Heart right ventricle (tissue), 16 donors: ENCODE data around the gene LRRN3. TPM values are rescaled to one million over a fixed set of nuclear protein-coding genes. Genes with fewer than 3 reads are reported as not detected.

Source experiments
- ATAC-seq, 8 donors: fragments of 200-7000 bp; cut with Tn5 transposase; one replicate each; pipeline ENCODE4 v1.9.1; 2020; ENCODE audit warnings: mild to moderate bottlenecking in 8 of 8, moderate library complexity in 8 of 8, moderate number of reproducible peaks in 1 of 8
- DNase-seq, 2 donors: peaks; one replicate each; pipeline ENCODE4 v3.0.0-alpha.2; 2020
- H3K27ac ChIP-seq, 10 donors: fragments of 200-600 bp; sonication (generic) in 2 of 10; one replicate each; pipeline versions ENCODE4 v1.5.0 to v1.8.0; 2020 to 2022; ENCODE audit warnings: mild to moderate bottlenecking in 3 of 10
- H3K27me3 ChIP-seq, 7 donors: fragments of 200-600 bp; one replicate each; pipeline ENCODE4 v1.8.0; 2021 to 2022; ENCODE audit warnings: mild to moderate bottlenecking in 2 of 7
- H3K36me3 ChIP-seq, 9 donors: fragments of 200-600 bp; sonication (generic) in 1 of 9; one replicate each; pipeline versions ENCODE4 v1.5.0 to v1.8.0; 2020 to 2022; ENCODE audit warnings: mild to moderate bottlenecking in 2 of 9
- H3K4me1 ChIP-seq, 9 donors: fragments of 200-600 bp; sonication (generic) in 1 of 9; one replicate each; pipeline versions ENCODE4 v1.5.0 to v1.8.0; 2020 to 2022; ENCODE audit warnings: mild to moderate bottlenecking in 4 of 9
- H3K4me3 ChIP-seq, 10 donors: fragments of 200-600 bp; sonication (generic) in 2 of 10; one replicate each; pipeline versions ENCODE4 v1.5.0 to v1.8.0; 2020 to 2022; ENCODE audit warnings: mild to moderate bottlenecking in 7 of 10, moderate library complexity in 2 of 10
- H3K9me3 ChIP-seq, 11 donors: fragments of 200-600 bp in 10 of 11; sonication (generic) in 2 of 11; one replicate each; pipeline versions ENCODE4 v1.5.0 to v1.8.0; 2013 to 2022; ENCODE audit warnings: mild to moderate bottlenecking in 2 of 11, control low read depth in 1 of 11, moderate library complexity in 1 of 11
- CTCF ChIP-seq, 9 donors: fragments of 200-600 bp; sonication (generic) in 2 of 9; IDR thresholded peaks; one replicate each; pipeline versions ENCODE4 v1.5.0 to v1.8.0; 2021 to 2022; ENCODE audit warnings: antibody characterized with exemption in 9 of 9, mild to moderate bottlenecking in 5 of 9, moderate library complexity in 1 of 9
- WGBS, 2 donors: extraction: QIAGEN DNeasy Blood & Tissue Kit; methylation state at CpG; one replicate each; pipeline ENCODE4 v1.1.7; 2013; ENCODE audit warnings: inconsistent platforms in 1 of 2; 5-methylcytosine and 5-hydroxymethylcytosine counted together
- intact Hi-C, 10 donors: fragments of 100-400 bp; cut with DNase I; formaldehyde crosslinking; loops; one replicate each; pipeline versions ENCODE4 v1.11.1 to v1.14.2; 2022
- polyA plus RNA-seq, 2 donors: library from polyadenylated mRNA; stranded (reverse); fragments of 200-250 nt; gene quantifications; one replicate each; pipeline ENCODE4 v1.2.3, GENCODE V29; 2013
- total RNA-seq, 10 donors: library from RNA; stranded (reverse); fragmentation: NEBNext Ultra II Directional in 3 of 10; extraction: Animal tissue kit (Norgen Biotek cat#: 25700) in 3 of 10; gene quantifications; one replicate each; pipeline versions ENCODE4 v1.2.1 to v1.2.4, GENCODE V29; 2021 to 2023
- donor health status: Arrhythmogenic right ventricular cardiomyopathy.
- donor health status: ischemic (EF 13 %, LVEDD 7.1; RV severe dilation, severe dysfunction).
- donor health status: healthy with polysubstance abuse.
- donor health status: DM: no; HTN: yes; CAD: no.
- donor health status: DM: no; HTN: no; CAD: no.
- donor health status: ischemic (EF 25% LVEDD 6.9; RV normal size, moderate dysfunction).
- donor health status: ischemic (EF 25% LVEDD 5.7; RV mildly dilated, moderate dysfunction).
- donor health status: healthy.
- donor health status: DM: yes; HTN: yes; CAD: no.
- donor health status: Ischemic cardiomyopathy.
- donor health status: ischemic (EF 35%, LVEDD 5.7; RV mildly dilated, moderate dysfunction).
- donor health status: nonischemic (EF 11% LVEDD 7.7; RV severe dilation, severe dysfunction).
- donor health status: DM: yes; HTN: yes; CAD: no.
- donor health status: PGD.
- donor health status: ischemic (EF 29% LVEDD 5.4; RV normal size, mild dysfunction).
- donor health status: nonischemic (EF 23%, LVEDD 6.1; RV moderate dilation, normal function).

The LRRN3 gene
- total and polyA plus RNA-seq, 12 donors = 0.30 to 16.4 (median 1.8) TPM

GRCh38 chr7:111092406-111093236 is 1.7 kb downstream of the LRRN3 start:
- intact Hi-C loops = loop anchor here (5.0 to 10.0 kb wide), 13 partner anchors 58 to 1248 kb away; partner anchors contain the start of gene IMMP2L (in 1 of the 10)
- ATAC-seq (no peak), DNase-seq (no peak)
- 40 to 44% methylated on average over 2 of the region's 2 CpGs for WGBS, 2 donors
- TF ChIP-seq CTCF (IDR thresholded peaks at IDR 0.05) = no peak
- Histone ChIP-seq H3K36me3 (no peaks in the 10 kb centered on the region), H3K27me3 (no peaks in the 10 kb centered on the region), H3K4me1 (peaks cover 0 to 31% (median 13%) of the 10 kb centered on the region in 9 donors), H3K27ac (peak overlapping the region in 1 of 10 donors; percentile 13), H3K4me3 (peak overlapping the region in 8 of 10 donors; percentile 44 to 59 (median 52)), H3K9me3 (no peaks in the 10 kb centered on the region)

GRCh38 chr7:111093496-111093895 is 2.6 kb downstream of the LRRN3 start:
- intact Hi-C loops = loop anchor here (5.0 to 10.0 kb wide), 13 partner anchors 59 to 1249 kb away; partner anchors contain the start of gene IMMP2L (in 1 of the 10)
- DNase-seq = no peak
- no peak overlapping the region for H3K27ac ChIP-seq

GRCh38 chr7:111094419-111094818 is 3.5 kb downstream of the LRRN3 start:
- peaks cover 0 to 33% (median 13%) of the 10 kb centered on the region in 9 donors for H3K4me1 ChIP-seq
- 38 to 42% methylated on average over 1 of the region's 1 CpG for WGBS, 2 donors
- no peak for TF ChIP-seq CTCF (IDR thresholded peaks at IDR 0.05)
- no peaks in the 10 kb centered on the region for H3K27me3 ChIP-seq
- ATAC-seq = no peak
- H3K4me3 ChIP-seq = no peak overlapping the region
- intact Hi-C loops = loop anchor here (5.0 to 10.0 kb wide), 13 partner anchors 60 to 1250 kb away; partner anchors contain the start of gene IMMP2L (in 1 of the 10)
- no peaks in the 10 kb centered on the region for H3K9me3 ChIP-seq
- H3K36me3 ChIP-seq = no peaks in the 10 kb centered on the region
- no peak for DNase-seq
- H3K27ac ChIP-seq = no peak overlapping the region

More at GRCh38 chr7:111093496-111093895, 2.6 kb downstream of the LRRN3 start:
- H3K36me3 ChIP-seq = no peaks in the 10 kb centered on the region
- WGBS, 2 donors = 68 to 76% methylated on average over 4 of the region's 4 CpGs
- H3K9me3 ChIP-seq = no peaks in the 10 kb centered on the region
- peaks cover 0 to 31% (median 13%) of the 10 kb centered on the region in 9 donors for H3K4me1 ChIP-seq
- H3K27me3 ChIP-seq = no peaks in the 10 kb centered on the region
- ATAC-seq = no peak
- TF ChIP-seq CTCF (IDR thresholded peaks at IDR 0.05) = no peak
- H3K4me3 ChIP-seq = peak overlapping the region in 1 of 10 donors; percentile 3

- Histone ChIP-seq H3K36me3 (no peaks in the 10 kb centered on the region), H3K27me3 (no peaks in the 10 kb centered on the region), H3K4me3 (no peak overlapping the region), H3K9me3 (no peaks in the 10 kb centered on the region), H3K4me1 (peaks cover 0 to 16% (median 7%) of the 10 kb centered on the region in 9 donors), H3K27ac (no peak overlapping the region)
- TF ChIP-seq CTCF (IDR thresholded peaks at IDR 0.05) = no peak
- ATAC-seq (no peak), DNase-seq (no peak)
- intact Hi-C loops = loop anchor here in 8 of 10 donors (5.0 to 10.0 kb wide), 9 partner anchors 62 to 1252 kb away; partner anchors contain the start of gene IMMP2L (in 1 of the 8)
- WGBS, 2 donors = 81 to 87% methylated on average over 3 of the region's 3 CpGs
Observed at GRCh38 chr7:111096997-111097396, 6.1 kb downstream of the LRRN3 start.
